GM19240 (cell line): ENCODE results near the gene EFEMP1.

Source experiments
- DNase-seq: peaks from one replicate; pipeline ENCODE4 v3.0.0; 2011; ENCODE audit warnings: low spot score; ENCODE audit not compliant: insufficient read length

EFEMP1 gene

DNA sequence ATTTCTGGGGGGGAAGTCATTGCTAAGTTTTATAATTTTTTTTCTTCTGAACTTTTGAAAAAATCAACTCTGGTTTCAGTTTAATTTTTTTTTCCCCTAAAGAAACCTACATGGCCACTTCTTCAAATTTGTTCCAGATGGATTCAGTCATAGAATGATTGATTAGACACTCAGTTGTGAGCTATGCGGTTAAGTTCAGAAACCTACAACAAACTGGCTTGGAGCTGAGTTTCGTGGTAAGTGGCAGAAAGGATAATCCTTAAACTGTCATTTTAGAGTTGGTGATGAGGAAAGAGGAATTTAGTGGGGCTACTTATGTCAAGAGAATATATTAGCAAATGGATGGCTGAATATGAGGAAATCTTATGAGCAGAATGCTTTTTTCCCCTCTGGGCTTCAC, 23.7 kb downstream of the EFEMP1 start:
- DNase-seq, result no peak

GRCh38 chr2:55898386-55899040, 25.1 kb downstream of the EFEMP1 start:
- DNase-seq, result no peak

DNA sequence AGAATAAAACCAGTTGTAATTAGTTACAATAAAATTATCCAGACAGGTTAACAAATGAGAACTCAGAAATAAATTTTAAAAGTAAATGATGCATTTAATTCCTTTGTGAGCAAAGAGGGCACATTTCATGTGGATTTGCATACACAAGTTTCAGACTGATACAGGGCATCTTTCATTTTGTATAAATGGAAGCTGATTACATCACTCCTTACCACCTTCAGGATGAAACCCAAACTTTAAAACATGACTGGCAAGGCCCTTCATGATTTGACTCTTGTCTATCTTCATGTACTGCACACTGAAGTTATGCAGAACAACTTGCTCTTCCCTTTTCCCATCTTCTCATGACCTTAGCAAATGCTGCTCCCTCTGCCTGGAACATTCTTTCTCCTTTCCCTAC, 26.9 kb downstream of the EFEMP1 start:
- DNase-seq, result no peak

GRCh38 chr2:55894720-55895119, 28.9 kb downstream of the EFEMP1 start:
- DNase-seq, result no peak

- DNase-seq, result no peak
Observed at GRCh38 chr2:55891671-55892094, 31.9 kb downstream of the EFEMP1 start.

DNA sequence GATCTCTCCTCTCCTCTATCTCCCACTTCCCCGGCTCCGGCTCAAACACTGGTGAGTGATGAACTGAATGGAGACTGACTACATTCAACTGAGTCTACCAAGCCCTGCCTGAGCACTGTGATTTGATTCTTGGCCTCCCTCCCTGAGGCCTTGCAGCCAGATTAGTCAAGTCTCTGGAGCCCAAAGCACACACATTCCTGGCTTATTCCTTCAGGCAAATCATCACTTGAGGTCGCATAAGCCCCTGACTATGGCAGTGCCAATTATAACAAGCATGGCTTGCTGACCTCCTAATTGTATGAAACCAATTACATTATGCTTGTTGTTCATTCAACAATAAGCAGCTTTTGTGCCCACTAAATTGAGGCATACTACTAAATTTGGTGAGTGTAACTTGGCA, 34.6 kb downstream of the EFEMP1 start:
- no peak for DNase-seq

- DNase-seq, result no peak
Observed at GRCh38 chr2:55887901-55888624, 35.5 kb downstream of the EFEMP1 start.

DNA sequence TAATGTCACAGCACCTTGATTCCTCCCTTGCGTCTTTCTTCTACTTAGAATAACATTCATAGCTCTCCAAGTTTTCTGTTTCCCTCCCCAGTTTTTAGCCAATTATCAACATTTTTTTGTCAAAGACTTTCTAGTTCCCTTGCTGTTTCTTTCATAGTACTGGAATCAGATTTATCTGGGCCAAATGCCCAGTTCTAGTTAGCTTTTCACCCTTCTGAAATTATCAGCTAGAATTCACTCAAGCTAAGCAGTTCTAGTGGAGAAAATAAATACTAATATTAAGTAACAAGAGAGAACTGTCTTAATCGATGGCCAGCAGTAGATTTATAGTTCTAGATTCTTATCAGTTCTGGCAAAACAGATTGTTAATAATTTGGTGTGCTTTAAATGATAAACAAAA, 36.2 kb downstream of the EFEMP1 start:
- no peak for DNase-seq

- DNase-seq, result no peak
Observed at GRCh38 chr2:55885944-55886281, 37.7 kb downstream of the EFEMP1 start.

DNA sequence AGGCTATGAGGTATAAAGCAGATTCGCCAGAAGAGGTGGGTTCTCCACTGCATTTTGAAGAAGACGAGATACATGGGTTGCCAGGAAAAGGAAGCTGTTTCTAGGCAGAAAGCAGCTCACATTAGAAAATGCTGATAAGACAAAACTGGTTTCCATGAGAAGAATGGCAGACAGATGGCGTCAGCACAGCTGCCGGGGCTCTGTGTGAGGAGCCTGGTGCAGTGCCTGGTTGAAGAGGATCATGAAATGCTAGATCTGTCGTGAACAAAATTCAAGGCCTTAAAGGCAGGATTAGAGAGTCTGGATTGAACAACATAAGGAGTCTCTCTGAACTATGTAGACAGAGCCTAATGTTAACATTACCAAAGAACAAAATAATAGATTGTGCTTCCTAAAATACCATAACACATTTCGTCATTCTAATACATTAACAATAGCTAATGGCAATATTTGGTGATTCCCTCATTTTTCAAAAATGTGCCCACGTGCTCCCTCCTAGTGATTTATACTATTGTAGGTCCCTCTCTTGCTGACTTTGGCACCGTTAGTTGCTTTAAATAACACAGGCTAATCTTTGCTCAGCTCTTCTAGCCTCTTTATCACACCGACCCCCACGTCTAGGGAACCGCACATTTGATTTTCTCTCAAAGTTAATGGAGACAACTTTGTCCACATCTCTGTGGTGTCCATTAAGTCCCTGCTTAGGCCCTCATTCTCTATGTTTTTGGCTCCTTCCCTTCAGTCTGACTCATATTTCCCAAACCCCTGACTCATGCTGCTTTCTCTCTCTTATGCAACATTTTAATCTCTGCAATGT, 38.2 kb downstream of the EFEMP1 start:
- no peak for DNase-seq

- DNase-seq, result no peak
Observed at GRCh38 chr2:55883829-55884228, 39.8 kb downstream of the EFEMP1 start.

DNA sequence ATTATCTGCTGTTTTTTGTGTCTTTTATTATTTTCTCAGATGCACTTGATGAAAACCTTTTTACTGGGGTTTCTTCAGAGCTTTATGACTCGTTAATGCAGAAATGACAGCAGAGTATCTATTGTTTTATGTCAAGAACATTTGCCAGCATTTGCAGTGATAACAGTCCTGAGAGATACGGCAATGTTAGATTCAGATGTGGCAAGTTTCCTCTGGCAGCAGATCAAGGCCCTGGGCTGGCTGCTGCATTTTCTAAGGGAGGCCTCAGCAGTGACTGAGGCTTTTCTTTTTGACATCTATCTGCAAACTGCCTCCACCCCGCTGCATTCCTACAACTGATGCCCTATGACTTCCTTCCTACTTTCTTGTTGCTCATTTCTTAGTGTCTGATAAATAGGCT, 40.2 kb downstream of the EFEMP1 start:
- no peak for DNase-seq

DNA sequence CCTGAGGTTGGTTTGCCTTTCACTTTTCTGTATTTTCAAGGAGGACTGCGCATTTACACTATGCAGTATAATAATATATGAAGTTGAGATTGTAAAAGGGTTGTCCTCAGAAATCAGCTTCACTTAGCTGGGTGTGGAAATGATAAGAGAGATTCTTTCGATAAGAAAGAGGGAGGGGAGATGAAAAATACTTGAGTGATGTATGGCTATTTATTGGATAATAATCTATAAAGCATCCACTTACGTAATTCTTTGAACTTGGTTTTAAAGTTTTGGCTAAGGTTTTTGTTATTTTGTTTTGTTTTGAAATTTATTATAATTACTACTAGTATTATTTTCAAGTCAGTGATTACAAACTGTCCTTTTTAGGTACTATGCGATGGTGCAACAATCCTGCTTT, 40.6 kb downstream of the EFEMP1 start:
- no peak for DNase-seq

DNA sequence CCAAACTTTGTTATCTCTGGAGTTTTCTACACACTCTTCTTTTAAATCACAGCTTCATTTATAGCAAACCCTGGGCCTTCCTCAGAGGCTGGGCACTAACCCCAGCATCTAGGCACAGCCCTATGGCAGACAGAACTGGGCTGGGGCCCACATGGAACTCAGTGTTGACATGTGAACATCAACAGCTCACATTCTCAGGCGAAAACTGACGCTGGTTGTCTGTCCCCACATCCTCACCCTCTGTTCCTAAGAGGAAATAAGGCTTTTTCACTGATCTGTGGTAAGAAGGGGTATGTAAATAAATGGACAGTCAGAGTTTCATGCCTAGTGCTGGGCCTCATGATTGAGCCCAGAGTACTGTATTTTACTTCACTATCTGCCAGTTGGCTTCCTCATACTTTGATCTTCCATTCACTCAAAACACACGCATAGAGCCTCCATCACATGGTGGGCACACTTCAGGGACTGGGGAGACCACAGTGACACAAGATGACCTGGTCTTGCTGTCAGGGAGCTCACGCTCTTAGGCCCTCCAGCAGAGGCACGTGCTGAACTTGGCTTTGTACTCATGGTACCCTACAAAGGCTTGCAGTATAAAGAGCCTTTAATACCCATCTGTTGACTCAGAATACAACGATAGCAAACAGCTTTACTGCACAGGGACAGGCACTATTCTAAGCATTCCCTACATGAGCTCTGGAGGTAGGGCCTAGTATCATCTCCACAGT, 43.0 kb downstream of the EFEMP1 start:
- DNase-seq, result no peak

- DNase-seq, result no peak
Observed at GRCh38 chr2:55879976-55880375, 43.6 kb downstream of the EFEMP1 start.

DNA sequence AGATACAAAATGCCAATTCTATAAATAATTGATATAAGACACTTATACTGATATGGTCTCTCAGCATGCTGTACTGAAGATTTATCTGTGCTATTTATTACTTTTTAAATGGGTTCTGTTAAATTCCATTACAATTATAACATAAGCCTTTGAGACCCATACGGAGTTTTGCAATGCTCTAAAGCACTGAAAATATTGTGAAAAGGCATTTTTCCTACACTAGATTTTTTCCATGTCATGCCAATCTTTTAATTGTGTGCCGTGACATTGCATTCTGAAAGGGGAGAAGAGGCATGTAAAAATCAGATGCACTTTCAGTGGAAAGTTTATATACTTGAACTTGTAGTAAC, 46.5 kb downstream of the EFEMP1 start:
- DNase-seq, result no peak

DNA sequence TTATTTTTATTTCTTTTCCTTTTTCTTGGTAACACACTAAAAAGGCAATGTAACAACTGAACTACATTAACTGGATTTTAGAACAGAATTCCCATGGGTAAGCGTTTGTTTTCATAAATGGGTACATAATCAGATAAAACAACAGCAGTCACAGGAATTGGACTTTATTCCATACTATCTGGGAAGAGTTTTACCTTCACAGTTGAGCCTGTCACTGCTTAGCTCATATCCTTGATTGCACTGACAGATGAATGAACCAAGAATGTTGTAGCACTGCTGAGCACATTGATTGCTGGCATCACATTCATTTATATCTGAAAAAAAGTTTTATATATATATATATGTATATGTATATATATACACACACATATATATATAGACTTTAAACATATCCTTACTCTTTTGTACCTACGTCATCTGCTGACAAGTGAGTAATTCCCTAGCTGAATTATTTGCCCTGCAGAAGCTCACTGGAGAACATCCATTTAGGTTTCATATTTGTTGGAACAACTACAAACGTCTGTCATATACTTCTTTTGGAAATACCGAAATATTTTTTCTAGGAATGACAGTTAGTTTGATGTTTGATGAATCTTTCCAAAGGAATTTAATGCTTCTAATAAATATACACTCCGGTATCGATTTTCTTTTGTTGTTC, 47.0 kb downstream of the EFEMP1 start:
- no peak for DNase-seq

GRCh38 chr2:55875434-55876135, 48.0 kb downstream of the EFEMP1 start:
- DNase-seq, result no peak

GRCh38 chr2:55874338-55874737, 49.2 kb downstream of the EFEMP1 start:
- no peak for DNase-seq

- DNase-seq, result no peak
Observed at GRCh38 chr2:55871637-55872036, 51.9 kb downstream of the EFEMP1 start.
